Measurements from ENCODE around the gene ARHGAP29.

The ARHGAP29 gene

DNA sequence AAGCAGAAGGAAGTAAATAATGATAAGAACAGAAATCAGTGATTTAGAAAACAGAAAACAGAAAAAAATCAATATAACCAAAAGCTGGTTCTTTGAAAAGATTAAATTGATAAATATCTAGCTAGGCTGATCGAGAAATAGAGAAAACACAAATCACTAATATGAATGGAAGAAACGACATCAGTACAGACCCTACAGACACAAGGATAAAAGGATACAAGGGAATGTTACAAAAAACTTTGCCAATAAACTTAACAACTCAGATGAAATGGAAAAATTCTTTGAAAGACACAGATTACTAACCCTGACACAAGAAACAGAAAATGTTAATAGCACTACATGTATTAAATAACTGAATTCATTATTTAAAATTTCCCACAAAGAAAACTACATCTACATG is 6.3 kb upstream of the ARHGAP29 start:
- H3K4me3 ChIP-seq (ENCODE audit: low read length, poor library complexity, severe bottlenecking) = no peak overlapping the region
- H3K4me2 ChIP-seq (ENCODE audit: low read depth, low read length, poor library complexity, severe bottlenecking) = no peak overlapping the region
- no peak overlapping the region for H2AFZ ChIP-seq (ENCODE audit: low read length)
- H3K79me2 ChIP-seq (ENCODE audit: insufficient read depth, low read length) = no peaks in the 10 kb centered on the region
- H3K9ac ChIP-seq (ENCODE audit: low read depth, low read length, poor library complexity, severe bottlenecking) = no peak overlapping the region
- H3K36me3 ChIP-seq (ENCODE audit: insufficient read depth, low read length) = no peaks in the 10 kb centered on the region
- H3K4me1 ChIP-seq (ENCODE audit: insufficient read depth, low read length, poor library complexity, severe bottlenecking) = peaks cover 20% of the 10 kb centered on the region
- no peaks in the 10 kb centered on the region for H3F3A ChIP-seq (ENCODE audit: low read depth)
- H3K27me3 ChIP-seq (ENCODE audit: insufficient read depth, low read length, poor library complexity, severe bottlenecking) = no peaks in the 10 kb centered on the region
- no peak for TF ChIP-seq EZH2phosphoT487 (IDR thresholded peaks at IDR 0.05; ENCODE audit: borderline replicate concordance)
- TF ChIP-seq, protein P1, sequence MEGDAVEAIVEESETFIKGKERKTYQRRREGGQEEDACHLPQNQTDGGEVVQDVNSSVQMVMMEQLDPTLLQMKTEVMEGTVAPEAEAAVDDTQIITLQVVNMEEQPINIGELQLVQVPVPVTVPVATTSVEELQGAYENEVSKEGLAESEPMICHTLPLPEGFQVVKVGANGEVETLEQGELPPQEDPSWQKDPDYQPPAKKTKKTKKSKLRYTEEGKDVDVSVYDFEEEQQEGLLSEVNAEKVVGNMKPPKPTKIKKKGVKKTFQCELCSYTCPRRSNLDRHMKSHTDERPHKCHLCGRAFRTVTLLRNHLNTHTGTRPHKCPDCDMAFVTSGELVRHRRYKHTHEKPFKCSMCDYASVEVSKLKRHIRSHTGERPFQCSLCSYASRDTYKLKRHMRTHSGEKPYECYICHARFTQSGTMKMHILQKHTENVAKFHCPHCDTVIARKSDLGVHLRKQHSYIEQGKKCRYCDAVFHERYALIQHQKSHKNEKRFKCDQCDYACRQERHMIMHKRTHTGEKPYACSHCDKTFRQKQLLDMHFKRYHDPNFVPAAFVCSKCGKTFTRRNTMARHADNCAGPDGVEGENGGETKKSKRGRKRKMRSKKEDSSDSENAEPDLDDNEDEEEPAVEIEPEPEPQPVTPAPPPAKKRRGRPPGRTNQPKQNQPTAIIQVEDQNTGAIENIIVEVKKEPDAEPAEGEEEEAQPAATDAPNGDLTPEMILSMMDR (conservative IDR thresholded peaks at IDR 0.05; ENCODE audit: low read length) = no peak
- H3K9me2 ChIP-seq (replicated peaks; ENCODE audit: low read depth, low read length) = no peaks in the 10 kb centered on the region
- H4K20me1 ChIP-seq (ENCODE audit: insufficient read depth, low read length, poor library complexity, severe bottlenecking) = no peaks in the 10 kb centered on the region
- peaks cover 9% of the 10 kb centered on the region; the same call in 1 of the 2 replicates for H3K9me3 ChIP-seq (ENCODE audit: insufficient read depth, low read depth, low read length)

- Histone ChIP-seq H4K20me1 (ENCODE audit: insufficient read depth, low read length, poor library complexity, severe bottlenecking) (no peaks in the 10 kb centered on the region), H3K4me3 (ENCODE audit: low read length, poor library complexity, severe bottlenecking) (no peak overlapping the region), H3K27me3 (ENCODE audit: insufficient read depth, low read length, poor library complexity, severe bottlenecking) (no peaks in the 10 kb centered on the region), H3K79me2 (ENCODE audit: insufficient read depth, low read length) (no peaks in the 10 kb centered on the region), H3F3A (ENCODE audit: low read depth) (no peaks in the 10 kb centered on the region), H3K4me1 (ENCODE audit: insufficient read depth, low read length, poor library complexity, severe bottlenecking) (peaks cover 27% of the 10 kb centered on the region), H3K36me3 (ENCODE audit: insufficient read depth, low read length) (no peaks in the 10 kb centered on the region), H3K9me3 (ENCODE audit: insufficient read depth, low read depth, low read length) (peaks cover 9% of the 10 kb centered on the region; the same call in 1 of the 2 replicates), H3K4me2 (ENCODE audit: low read depth, low read length, poor library complexity, severe bottlenecking) (no peak overlapping the region), H3K9me2 (replicated peaks; ENCODE audit: low read depth, low read length) (no peaks in the 10 kb centered on the region), H2AFZ (ENCODE audit: low read length) (0 out of 2 replicates have a peak overlapping the region, but pooled peaks have one; percentile 49), H3K9ac (ENCODE audit: low read depth, low read length, poor library complexity, severe bottlenecking) (no peak overlapping the region)
- TF ChIP-seq, protein P1 (conservative IDR thresholded peaks at IDR 0.05; ENCODE audit: low read length) = peak; percentile 90
- TF ChIP-seq EZH2phosphoT487 (IDR thresholded peaks at IDR 0.05; ENCODE audit: borderline replicate concordance) = no peak
These were observed 3.4 kb upstream of the ARHGAP29 start for GRCh38 chr1:94240822-94241221.

- H3K36me3 ChIP-seq (ENCODE audit: insufficient read depth, low read length) = no peaks in the 10 kb centered on the region
- H3K27me3 ChIP-seq (ENCODE audit: insufficient read depth, low read length, poor library complexity, severe bottlenecking) = no peaks in the 10 kb centered on the region
- H3K4me1 ChIP-seq (ENCODE audit: insufficient read depth, low read length, poor library complexity, severe bottlenecking) = peaks cover 35% of the 10 kb centered on the region
- H3K4me2 ChIP-seq (ENCODE audit: low read depth, low read length, poor library complexity, severe bottlenecking) = peak overlapping the region; percentile 24
- TF ChIP-seq, protein P1 (conservative IDR thresholded peaks at IDR 0.05; ENCODE audit: low read length) = no peak
- no peak for TF ChIP-seq EZH2phosphoT487 (IDR thresholded peaks at IDR 0.05; ENCODE audit: borderline replicate concordance)
- H3K9me2 ChIP-seq (replicated peaks; ENCODE audit: low read depth, low read length) = no peaks in the 10 kb centered on the region
- H4K20me1 ChIP-seq (ENCODE audit: insufficient read depth, low read length, poor library complexity, severe bottlenecking) = no peaks in the 10 kb centered on the region
- no peaks in the 10 kb centered on the region for H3F3A ChIP-seq (ENCODE audit: low read depth)
- peaks cover 6% of the 10 kb centered on the region; the same call in 1 of the 2 replicates for H3K9me3 ChIP-seq (ENCODE audit: insufficient read depth, low read depth, low read length)
- H3K4me3 ChIP-seq (ENCODE audit: low read length, poor library complexity, severe bottlenecking) = no peak overlapping the region
- no peaks in the 10 kb centered on the region for H3K79me2 ChIP-seq (ENCODE audit: insufficient read depth, low read length)
- H3K9ac ChIP-seq (ENCODE audit: low read depth, low read length, poor library complexity, severe bottlenecking) = peak overlapping the region; percentile 27
- 0 out of 2 replicates have a peak overlapping the region, but pooled peaks have one; percentile 48 for H2AFZ ChIP-seq (ENCODE audit: low read length)
These were observed 2.4 kb upstream of the ARHGAP29 start for GRCh38 chr1:94239796-94240195.

All from Loucy (cell line).